ENCODE data around the gene MAVS.

Gene MAVS

DNA sequence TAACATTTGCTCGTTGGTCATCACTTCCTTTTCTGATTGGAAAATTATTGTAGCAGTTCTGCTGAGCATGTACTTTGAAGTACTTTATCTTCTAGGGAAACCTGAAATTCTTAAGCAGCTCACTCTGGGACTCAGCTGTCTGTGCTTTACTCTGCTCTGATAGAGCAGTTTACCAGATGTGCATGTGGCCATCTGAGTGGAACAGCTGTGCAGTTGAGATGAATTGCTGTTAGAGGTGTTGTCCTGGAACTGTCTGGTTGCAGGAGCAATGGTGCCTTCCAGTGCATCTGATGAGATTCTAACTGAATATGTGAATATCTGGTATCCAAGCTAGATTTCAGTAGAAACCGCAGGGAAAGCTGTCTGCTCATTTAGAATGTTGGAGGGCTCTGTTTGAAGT, 69.7 kb downstream of the MAVS start:
- no peak for DNase-seq

DNA sequence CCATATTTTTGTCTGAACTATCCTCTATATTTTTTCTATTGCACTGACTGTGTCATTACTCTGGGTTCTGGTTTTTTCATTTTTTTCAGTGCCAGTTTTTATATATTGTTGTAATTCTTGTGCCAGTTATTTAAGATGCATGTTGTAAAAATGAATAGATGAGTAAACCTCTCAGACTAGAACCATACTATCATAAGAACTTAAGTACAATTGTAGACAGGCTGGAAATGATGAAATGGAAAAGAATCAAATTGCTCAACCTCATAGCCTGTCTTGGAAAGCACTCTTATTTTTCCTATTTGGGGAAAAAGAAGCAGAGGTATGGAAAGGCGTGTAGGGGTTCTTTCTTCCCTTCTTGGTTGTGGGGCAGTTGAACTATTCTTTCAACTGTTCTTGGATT, 72.7 kb downstream of the MAVS start:
- DNase-seq: no peak

DNA sequence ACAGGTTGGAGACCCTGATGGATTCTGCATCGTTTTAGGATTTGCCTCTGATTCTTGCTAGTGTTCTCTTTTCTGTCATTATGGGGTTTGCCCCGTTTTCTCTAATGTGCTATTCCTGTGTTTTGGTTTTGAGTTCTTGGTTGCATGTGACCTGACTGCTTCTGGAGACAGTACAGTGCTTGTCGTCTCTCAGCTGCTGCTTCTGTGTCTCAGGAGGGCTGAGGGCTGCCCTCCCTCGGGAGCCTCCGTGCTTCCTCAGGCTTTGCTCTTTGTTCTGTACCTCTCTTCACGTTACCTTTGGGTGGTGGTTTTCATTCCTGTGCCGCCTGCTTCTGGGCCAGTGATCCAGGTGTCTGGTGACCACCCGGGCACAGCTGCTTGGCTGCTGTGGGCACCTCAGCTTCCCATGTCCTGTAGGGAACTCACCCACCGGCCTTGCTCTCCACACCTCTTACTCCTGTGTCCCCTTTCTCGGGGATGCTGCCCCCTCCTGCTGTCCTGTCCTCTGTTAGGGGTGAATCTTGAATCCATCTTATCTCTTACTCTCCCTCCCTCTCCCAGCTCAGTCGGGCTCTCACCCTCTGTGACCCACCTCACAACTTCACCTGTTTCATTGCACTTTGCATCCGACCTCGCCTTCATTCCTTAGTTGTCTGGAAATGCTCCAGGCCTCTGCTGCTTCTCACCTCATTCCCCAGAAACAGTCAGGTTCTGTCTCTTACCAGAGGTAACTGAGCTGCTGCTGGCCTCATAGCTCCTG, 75.8 kb downstream of the MAVS start:
- no peak for DNase-seq

DNA sequence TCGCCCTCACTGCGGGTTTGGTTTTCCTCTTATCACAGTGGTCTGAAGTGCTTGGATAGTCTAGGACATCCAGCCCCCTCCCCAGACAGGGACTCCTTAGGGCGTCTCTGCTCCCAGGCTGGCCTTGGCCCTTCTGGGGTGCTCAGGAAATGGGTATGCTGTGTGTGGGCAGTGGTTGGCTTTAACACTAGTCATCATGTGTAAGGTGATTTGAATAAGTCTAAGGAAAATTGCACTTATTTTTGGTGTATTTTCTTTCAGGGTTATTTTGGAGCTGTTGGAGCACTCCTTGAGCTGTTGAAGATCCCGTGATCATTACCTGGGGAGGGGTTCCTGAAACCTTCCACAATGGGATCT, 76.3 kb downstream of the MAVS start:
- no peak for DNase-seq

DNA sequence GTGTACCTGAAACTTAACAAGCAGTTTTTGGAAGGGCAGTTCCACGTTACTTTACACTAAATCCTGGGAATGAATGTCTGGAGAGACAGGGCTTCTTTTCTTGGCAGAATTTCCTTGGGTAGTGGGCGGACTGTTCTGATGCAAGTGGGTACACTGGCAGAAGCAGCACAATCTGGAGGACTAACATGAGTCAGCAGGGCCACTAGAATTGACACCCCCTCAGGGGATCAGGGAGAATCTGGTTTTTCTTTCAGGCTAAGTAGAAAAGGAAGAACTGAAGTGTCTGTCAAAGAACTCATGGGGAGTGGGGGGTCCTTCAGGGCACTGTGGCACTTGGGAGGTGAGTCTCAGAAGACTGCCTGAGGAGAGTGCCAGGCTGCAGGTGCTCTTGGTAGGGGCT, 77.2 kb downstream of the MAVS start:
- no peak for DNase-seq

DNA sequence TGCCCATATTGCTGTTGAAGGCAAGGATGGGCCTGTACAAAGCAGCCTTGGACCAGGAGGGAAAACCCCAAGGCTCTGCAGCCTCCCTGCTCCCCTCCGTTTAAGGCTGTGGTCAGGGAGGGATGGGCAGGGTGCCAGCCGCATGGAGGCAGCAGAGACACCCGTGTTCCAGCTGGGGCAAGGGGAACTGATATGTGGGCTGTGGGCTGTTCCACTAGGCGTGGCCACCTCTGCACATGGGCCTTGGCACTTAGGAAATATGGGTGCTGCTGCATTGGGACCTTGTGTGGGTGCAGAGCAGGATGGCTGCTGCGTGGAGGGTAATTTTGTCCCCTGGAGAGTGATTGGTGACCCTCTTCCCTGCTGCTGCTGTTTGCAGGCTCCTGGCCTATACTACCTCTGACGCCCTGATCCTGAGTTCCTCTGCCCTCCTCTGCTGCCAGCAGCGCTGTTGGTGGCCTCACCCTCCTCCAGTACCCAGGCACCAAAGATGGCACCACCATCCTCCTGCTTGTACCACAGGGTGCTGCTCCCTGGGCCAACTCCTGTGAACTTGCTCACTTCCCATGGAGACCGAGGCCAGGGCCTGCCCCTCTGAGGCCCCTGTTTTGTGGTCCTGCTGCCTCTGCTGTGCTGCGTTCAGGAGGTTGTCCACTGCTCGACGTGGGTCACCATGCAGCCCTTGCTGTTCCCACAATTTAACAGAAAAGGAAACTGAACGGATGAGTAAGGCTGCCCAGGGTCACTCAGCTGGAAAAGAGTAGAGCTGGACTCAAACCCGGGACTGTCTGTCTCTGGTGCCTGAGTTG, 77.9 kb downstream of the MAVS start:
- no peak for DNase-seq

DNA sequence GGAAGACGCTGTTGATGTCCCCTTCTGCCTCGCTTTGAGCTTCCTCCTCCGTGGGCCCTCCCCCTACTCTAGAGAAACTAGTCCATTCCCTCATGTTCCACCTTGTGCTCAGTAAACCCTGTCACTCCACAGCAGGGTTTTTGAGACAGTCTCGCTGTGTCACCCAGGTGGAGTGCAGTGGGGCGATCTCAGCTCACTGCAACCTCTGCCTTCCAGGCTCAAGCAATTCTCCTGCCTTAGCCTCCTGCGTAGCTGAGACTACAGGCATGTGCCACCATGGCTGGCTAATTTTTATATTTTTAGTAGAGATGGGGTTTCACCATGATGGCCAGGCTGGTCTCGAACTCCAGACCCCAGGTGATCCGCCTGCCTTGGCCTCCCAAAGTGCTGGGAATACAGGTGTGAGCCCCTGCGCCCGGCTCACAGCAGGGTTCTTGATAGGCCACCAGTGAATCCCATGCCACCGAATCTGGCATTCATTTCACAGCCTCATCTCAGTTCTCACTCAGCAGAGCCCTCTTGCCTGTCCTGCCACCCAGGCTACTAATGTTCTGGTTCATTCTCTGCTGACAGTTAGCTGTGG, 78.6 kb downstream of the MAVS start:
- no peak for DNase-seq

Data from NCI-H446 treated with DMSO at 0.1 percent for 48 hours (cell line).